Cerebellar cortex (tissue), 1 donor: ENCODE measurements around the gene PLA2R1.
A peak's percentile ranks its signal among the peaks of the same experiment; 100 is the strongest.
"Not testable (repeated sequence)": the region's sequence is repeated elsewhere in the genome, so short reads cannot be mapped to it uniquely, and the experiment has no call there.

Source experiments
- DNase-seq: peaks from one replicate; pipeline ENCODE4 v3.0.0-alpha.2; 2015; ENCODE audit warnings: low spot score

The PLA2R1 gene

GRCh38 chr2:160063879-160064612 lies 1.6 kb upstream of the PLA2R1 start:
- DNase-seq = peak; percentile 89

DNA sequence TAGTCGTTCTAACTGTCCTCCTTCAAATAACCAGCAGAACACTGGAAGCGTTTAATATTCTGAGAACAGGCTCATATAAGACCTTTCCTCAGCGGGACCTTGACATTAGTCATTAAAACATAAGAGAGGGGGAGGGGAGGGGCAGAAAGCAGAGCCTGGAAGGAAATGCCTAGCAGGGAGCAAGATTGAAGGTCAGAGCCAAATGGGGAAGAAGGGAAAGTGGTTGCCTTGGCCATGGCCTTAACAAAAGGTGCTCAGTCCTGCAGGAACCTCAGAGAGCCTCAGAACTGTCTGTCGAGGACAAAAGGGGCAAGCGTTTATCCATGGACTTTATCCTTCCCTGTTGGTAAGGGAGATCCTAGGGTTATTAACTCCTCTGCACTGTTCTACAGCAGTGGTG lies 856 bp upstream of the PLA2R1 start:
- DNase-seq = peak; percentile 30

DNA sequence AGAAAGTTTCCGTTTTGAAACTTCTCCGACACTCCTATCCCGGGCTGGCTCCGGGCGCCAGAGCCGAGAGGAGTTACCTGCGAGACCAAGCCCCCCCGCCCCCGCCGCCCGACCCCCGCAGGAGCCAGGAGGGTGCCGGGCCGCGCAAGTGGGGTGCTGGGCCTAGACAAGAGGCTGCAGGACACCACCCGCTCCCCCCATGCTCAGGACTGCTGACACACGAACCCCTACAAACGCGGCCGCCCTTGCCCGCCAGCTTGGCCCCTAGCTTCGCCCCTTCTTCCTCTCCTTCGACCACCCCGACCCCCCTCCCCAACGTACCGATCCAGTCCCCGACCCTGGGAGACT lies 497 bp downstream of the PLA2R1 start:
- no peak for DNase-seq

DNA sequence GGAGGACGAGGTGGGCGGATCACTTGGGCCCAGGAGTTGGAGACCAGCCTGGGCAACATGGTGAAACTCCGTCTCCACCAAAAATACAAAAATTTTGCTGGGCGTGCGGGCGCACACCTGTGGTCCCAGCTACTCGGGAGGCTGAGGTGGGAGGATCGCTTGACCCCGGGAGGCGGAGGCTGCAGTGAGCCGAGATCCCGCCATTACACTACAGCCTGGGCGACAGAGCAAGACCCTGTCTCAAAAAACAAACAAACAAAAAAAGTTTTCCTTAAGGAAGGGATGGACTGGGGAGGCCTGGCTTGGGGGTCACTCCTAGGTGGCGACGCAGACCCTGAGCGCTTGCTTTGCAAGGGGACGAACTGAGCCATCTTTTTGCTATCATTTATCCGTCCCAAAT lies 882 bp downstream of the PLA2R1 start:
- no peak for DNase-seq

GRCh38 chr2:160060297-160060696 lies 2.1 kb downstream of the PLA2R1 start:
- DNase-seq = no peak

DNA sequence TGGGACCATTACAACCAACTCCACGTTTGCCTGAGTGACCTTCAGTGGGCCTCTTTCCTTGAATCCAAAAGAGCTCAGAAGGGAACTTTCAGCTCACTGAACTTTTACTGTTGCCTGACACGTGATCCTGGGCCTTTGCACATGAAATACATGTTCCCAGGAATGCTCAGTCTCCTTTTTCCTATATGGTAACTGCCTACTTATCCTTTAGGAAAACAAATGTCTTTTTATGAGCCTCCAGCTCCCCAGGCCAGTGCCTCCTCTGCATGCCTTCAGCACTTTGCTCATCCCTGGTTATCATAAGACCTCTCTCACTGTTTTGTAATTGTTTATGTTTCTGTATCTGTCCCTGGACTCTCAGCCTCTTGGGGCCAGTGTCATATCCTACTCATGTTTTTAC lies 5.1 kb downstream of the PLA2R1 start:
- no peak for DNase-seq

- DNase-seq = no peak
Measured at GRCh38 chr2:160055726-160056108, 6.7 kb downstream of the PLA2R1 start.

DNA sequence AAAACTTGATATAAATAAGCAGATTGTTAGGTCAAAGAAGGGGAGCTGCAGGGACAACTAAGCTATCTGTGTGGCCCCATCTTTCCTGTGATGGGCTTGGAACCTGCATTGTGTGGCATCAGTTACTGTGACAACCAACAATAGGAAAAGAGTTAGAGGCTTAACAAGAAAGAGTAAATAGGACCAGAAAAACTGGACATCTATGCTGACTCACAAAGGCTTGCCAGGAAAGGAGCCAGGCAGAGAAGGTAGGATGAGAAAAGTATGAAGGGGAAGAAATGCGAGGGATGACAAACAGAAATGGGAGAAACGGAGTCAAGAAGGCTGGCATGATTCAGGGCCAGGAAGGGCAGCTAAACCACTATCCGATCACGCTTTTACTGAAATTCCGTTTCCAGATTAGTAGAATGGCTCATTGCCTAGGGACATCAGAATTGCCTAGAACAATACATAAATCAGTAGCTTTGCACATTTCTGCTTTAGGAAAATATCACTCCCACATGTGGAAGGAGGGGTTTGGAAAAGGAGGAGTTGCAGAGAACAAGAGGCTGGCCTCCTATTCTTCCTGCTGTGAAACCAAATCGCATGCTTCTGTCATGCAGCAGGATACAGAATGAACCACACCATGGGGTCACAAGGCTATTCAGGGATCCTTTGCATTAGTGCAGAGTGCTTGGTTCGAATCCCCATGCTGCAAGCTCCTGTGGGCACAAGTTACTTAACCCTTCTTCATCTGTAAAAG lies 7.3 kb downstream of the PLA2R1 start:
- DNase-seq = no peak

- DNase-seq = no peak
Measured at GRCh38 chr2:160053946-160054345, 8.5 kb downstream of the PLA2R1 start.

DNA sequence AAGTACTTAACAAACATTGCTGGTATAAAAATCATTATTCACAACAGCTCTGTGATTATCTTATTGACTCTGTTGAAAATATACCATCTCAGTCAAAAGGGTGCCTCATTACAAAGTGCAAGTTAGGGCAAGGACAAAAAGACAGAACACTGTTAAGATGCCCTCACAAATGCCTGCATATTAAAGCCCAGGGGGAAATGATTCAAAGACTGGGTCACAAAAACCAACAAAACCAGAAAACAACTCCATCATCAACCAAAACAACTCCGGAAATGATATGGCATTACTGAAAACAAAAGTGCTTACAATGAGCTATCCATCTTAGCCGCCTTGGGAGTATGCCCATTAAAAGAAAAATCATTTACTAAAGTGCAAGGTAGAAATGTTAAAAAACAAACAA lies 9.9 kb downstream of the PLA2R1 start:
- no peak for DNase-seq

DNA sequence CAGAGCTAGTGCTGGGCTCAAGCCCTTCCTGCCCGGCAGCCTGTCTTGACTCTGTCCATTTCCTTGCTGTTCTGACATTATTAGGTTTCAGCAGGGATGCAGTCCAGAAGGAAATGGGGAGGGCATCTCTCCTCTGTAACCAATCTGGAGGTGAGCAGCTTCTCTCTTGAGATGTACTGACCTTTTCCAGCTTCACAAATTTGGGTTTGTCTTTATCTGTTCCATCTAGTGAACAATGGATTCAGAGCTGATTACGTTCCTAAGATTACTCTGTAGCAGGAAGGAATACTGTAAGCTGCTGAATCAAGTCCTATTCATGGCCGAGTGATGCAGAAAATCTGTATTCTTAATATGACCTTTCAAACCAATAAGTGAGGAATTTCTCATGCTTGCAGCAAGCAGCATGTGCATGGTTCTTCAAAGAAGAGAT lies 11.0 kb downstream of the PLA2R1 start:
- peak; percentile 64 for DNase-seq

- no peak for DNase-seq
Measured at GRCh38 chr2:160050147-160050546, 12.3 kb downstream of the PLA2R1 start.

GRCh38 chr2:160045703-160046210 lies 16.7 kb downstream of the PLA2R1 start:
- DNase-seq = no peak

- DNase-seq = no peak
Measured at GRCh38 chr2:160044728-160045127, 17.7 kb downstream of the PLA2R1 start.

DNA sequence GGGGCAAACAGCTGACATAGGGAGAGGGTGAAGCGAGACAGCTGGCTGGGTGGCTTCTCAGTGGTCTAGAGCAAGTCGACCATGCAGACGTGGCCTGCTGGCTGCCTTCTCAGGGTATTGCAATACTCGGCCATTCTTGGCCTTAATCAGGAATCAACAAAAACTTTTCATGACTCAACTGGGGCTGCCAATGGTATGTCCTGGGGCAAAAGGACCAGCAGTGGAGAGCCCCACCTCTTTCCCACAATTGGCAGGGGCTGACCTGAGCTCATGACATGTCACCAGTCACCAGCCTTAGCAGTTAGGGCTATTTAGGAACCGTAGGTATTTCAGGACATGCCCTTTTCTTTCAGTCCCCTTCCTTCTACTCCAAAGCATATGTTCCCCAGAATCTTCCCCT lies 19.1 kb downstream of the PLA2R1 start:
- no peak for DNase-seq

DNA sequence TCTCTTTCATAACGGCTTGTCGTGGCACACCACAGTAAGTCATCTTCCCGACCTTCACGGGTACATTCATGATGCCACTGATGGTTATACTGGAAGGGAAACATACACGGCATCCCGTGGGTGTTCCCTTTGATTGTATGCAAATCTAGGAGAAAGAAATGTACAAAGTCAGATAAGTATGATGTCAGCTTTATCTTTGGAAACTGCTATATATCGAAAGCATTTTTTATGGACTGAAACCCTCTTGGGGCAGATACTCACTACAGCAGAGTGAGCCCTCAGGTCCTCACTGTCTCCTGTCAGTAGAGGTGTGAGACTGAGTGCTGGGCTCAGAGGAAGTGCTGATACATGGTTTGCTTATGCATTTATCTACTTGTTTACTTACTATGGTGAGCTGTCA lies 20.4 kb downstream of the PLA2R1 start:
- DNase-seq = no peak

DNA sequence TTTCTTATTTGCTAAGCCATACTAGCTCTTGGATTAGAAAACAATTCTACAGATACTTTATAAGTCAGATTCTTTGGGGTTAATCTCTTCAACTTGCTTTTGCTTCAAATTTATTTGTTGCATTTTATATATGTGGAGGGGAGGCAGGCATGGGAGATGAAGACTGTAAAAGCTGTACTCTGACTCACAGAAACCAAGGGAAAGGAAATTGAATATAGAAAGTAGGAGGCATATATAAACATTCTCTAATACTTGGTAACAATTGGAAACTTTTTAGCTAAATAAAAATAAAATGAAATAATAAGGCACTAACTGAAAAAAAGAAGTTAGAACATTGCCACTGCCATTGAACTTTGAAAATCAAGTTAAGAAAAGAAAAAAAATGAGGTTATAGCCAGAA lies 21.3 kb downstream of the PLA2R1 start:
- no peak for DNase-seq

- no peak for DNase-seq
Measured at GRCh38 chr2:160039166-160039903, 23.1 kb downstream of the PLA2R1 start.

- not testable (repeated sequence) for DNase-seq
Measured at GRCh38 chr2:160038662-160039061, 23.8 kb downstream of the PLA2R1 start.

DNA sequence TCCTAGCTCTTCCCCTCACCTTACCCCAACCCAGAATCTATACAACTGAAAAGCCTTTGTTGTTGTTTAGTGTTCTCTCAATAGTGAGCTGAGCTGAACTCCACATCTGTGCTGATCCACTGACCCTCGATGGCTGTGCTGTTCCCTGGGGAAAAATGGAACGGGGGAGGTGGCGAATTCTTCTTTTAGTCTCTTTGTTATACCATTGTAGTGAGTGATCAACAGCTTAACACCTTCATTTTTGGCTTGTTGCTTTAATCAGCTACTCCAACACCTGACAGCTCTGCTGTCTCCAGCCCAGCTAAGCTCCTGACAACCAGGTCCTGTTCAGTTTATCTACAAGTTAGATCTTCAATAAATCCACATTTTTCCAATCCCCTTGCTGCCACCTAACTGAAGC lies 25.7 kb downstream of the PLA2R1 start:
- DNase-seq = no peak

GRCh38 chr2:160035125-160035524 lies 27.3 kb downstream of the PLA2R1 start:
- no peak for DNase-seq

GRCh38 chr2:160034396-160034795 lies 28.0 kb downstream of the PLA2R1 start:
- no peak for DNase-seq
